ENCODE measurements around the gene PIGO. TPM values are rescaled to one million over a fixed set of nuclear protein-coding genes. Genes with fewer than 3 reads are reported as not detected.
A peak's percentile ranks its signal among the peaks of the same experiment; 100 is the strongest.

Gene PIGO
- total and polyA plus RNA-seq, 9 of the 15 experiments (the other 6 are each of a cell fraction or from before 2014, with no cell fraction given): 5.4 to 13.7 (median 9.7) TPM

- TF ChIP-seq HIVEP1 (CRISPR knock-in tag; IDR thresholded peaks at IDR 0.05) (no peak), HDAC8 (tag; IDR thresholded peaks at IDR 0.05) (0 out of 2 replicates have a peak, but pooled peaks have one; percentile 1), TCF7 (IDR thresholded peaks at IDR 0.05; ENCODE audit: borderline replicate concordance) (no peak), HDAC2 (IDR thresholded peaks at IDR 0.05) (no peak), SIN3B (IDR thresholded peaks at IDR 0.05; ENCODE audit: low read depth) (no peak), MNT (conservative IDR thresholded peaks at IDR 0.05) (no peak; a peak in 1 of 4 replicates), TSC22D4 (tag; IDR thresholded peaks at IDR 0.05) (no peak), POLR2AphosphoS5 (IDR thresholded peaks at IDR 0.05; ENCODE audit: control insufficient read depth, insufficient read depth, low read depth, low read length) (peak; percentile 80), BMI1 (IDR thresholded peaks at IDR 0.05; ENCODE audit: low read length) (no peak), ARID2 (IDR thresholded peaks at IDR 0.05) (no peak), THRA (IDR thresholded peaks at IDR 0.05) (no peak), KHSRP (IDR thresholded peaks at IDR 0.05) (peak; percentile 52; the same call in 1 of the 2 replicates), ZNF764 (CRISPR knock-in tag; IDR thresholded peaks at IDR 0.05; ENCODE audit: low read depth) (no peak), C11orf30 (IDR thresholded peaks at IDR 0.05; ENCODE audit: low read depth) (peak; percentile 74), ZNF274 (IDR thresholded peaks at IDR 0.05; ENCODE audit: borderline replicate concordance, low read depth, low read length) (no peak), TARDBP (IDR thresholded peaks at IDR 0.05) (no peak), SMC3 (conservative IDR thresholded peaks at IDR 0.05; ENCODE audit: insufficient read depth, low read depth, low read length) (no peak), POLR2AphosphoS2 (IDR thresholded peaks at IDR 0.05; ENCODE audit: low read length) (peak; percentile 80; the same call in 1 of the 2 replicates), ZKSCAN8 (CRISPR knock-in tag; IDR thresholded peaks at IDR 0.05) (no peak), RBFOX2 (IDR thresholded peaks at IDR 0.05; ENCODE audit: low read depth, low read length) (peak; percentile 38), ELF4 (CRISPR knock-in tag; IDR thresholded peaks at IDR 0.05) (no peak), CC2D1A (IDR thresholded peaks at IDR 0.05) (0 out of 2 replicates have a peak, but pooled peaks have one; percentile 61), FOXK1 (CRISPR knock-in tag; IDR thresholded peaks at IDR 0.05; ENCODE audit: borderline replicate concordance) (no peak), COPS2 (conservative IDR thresholded peaks at IDR 0.05) (no peak), FOXA3 (CRISPR knock-in tag; conservative IDR thresholded peaks at IDR 0.05 in 1 of 2, IDR thresholded peaks at IDR 0.05 in 1 of 2) (no peak), ZBTB1 (CRISPR knock-in tag; IDR thresholded peaks at IDR 0.05; ENCODE audit: borderline replicate concordance, low read depth) (no peak), CSDE1 (IDR thresholded peaks at IDR 0.05) (no peak)
Measured at GRCh38 chr9:35072461-35073278, 23.7 kb downstream of the PIGO start, which contains the start of gene VCP (continued).

Data from K562 (cell line).